ENCODE measurements around the gene GPR161. TPM values are rescaled to one million over a fixed set of nuclear protein-coding genes. Genes with fewer than 3 reads are reported as not detected.

Gene GPR161
- total and polyA plus RNA-seq, 2 of the 13 experiments (the other 11 are each of a cell fraction or from before 2014, with no cell fraction given): 0.13 to 0.35 TPM

DNA sequence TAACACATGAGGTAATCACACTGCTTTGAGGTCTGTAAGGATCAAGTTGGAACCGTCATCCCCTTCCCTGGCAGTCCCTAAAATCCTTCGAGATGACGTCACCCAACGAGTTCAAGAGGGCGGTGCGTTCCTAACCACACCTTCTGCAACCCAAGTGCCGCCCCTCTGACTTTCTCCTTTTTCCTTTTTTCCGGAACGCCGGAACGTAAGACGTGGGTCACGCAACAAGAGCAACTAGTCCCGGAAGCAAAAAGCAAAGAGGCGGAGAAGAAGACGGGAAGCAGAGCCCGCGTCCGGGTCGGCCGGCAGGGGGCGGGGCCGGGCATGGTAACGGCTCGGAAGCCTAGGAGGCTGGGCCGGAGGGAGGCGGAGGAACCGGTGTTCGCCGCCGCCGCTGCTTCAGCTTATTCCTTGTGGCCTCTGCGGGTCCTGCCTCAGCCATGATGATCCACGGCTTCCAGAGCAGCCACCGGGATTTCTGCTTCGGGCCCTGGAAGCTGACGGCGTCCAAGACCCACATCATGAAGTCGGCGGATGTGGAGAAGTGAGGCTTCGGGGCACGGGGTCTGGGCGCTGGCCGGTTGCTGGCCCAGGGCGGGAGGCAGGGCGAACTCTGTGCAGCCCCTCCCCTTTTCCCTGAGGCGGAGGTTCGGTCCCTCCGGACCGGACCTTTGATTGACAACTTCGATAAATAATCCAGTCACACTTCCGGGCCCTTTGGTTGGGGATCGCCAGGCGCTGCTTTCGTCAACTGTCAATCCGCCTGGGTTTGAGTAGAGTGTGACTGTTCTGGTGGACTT lies 42.1 kb upstream of the GPR161 start, which contains the start of gene TIPRL (continued):
- TF ChIP-seq RXRB (CRISPR knock-in tag; IDR thresholded peaks at IDR 0.05; ENCODE audit: borderline replicate concordance): peak; percentile 66
- peak; percentile 62 for TF ChIP-seq TFDP2 (CRISPR knock-in tag; IDR thresholded peaks at IDR 0.05)
- peak; percentile 88 for TF ChIP-seq CBX1 (IDR thresholded peaks at IDR 0.05; ENCODE audit: low read depth)
- TF ChIP-seq ELF4 (CRISPR knock-in tag; IDR thresholded peaks at IDR 0.05; ENCODE audit: borderline replicate concordance): peak; percentile 49; the same call in 1 of the 2 replicates
- TF ChIP-seq ZNF263 (CRISPR knock-in tag; IDR thresholded peaks at IDR 0.05): peak; percentile 93
- 0 out of 2 replicates have a peak, but pooled peaks have one; percentile 22 for TF ChIP-seq ARHGAP35 (CRISPR knock-in tag; IDR thresholded peaks at IDR 0.05; ENCODE audit: borderline replicate concordance)
- peak; percentile 76; the same call in 1 of the 2 replicates for TF ChIP-seq ZHX1 (CRISPR knock-in tag; IDR thresholded peaks at IDR 0.05; ENCODE audit: low read depth)
- peak; percentile 63; the same call in 1 of the 2 replicates for TF ChIP-seq MXD4 (CRISPR knock-in tag; IDR thresholded peaks at IDR 0.05)
- TF ChIP-seq ZBTB3 (CRISPR knock-in tag; IDR thresholded peaks at IDR 0.05; ENCODE audit: borderline replicate concordance, low read depth): no peak
- 0 out of 2 replicates have a peak, but pooled peaks have one; percentile 34 for TF ChIP-seq IKZF5 (CRISPR knock-in tag; IDR thresholded peaks at IDR 0.05)
- no peak; the same call in 1 of the 2 replicates for TF ChIP-seq ZNF646 (CRISPR knock-in tag; IDR thresholded peaks at IDR 0.05)
- TF ChIP-seq ZNF33B (CRISPR knock-in tag; IDR thresholded peaks at IDR 0.05): no peak
- no peak; the same call in 1 of the 2 replicates for TF ChIP-seq TBX3 (IDR thresholded peaks at IDR 0.05; ENCODE audit: borderline replicate concordance)
- TF ChIP-seq TRIM24 (CRISPR knock-in tag; IDR thresholded peaks at IDR 0.05): no peak
- TF ChIP-seq ZNF598 (CRISPR knock-in tag; IDR thresholded peaks at IDR 0.05; ENCODE audit: borderline replicate concordance): no peak
- peak; percentile 85 for TF ChIP-seq RBFOX2 (IDR thresholded peaks at IDR 0.05; ENCODE audit: low read depth, low read length)
- TF ChIP-seq ZNF430 (CRISPR knock-in tag; IDR thresholded peaks at IDR 0.05): peak; percentile 71; the same call in 1 of the 2 replicates
